ENCODE measurements around the gene CNOT6. TPM values are rescaled to one million over a fixed set of nuclear protein-coding genes. Genes with fewer than 3 reads are reported as not detected.
A peak's percentile ranks its signal among the peaks of the same experiment; 100 is the strongest.

Gene CNOT6
- total RNA-seq, 4 donors from 2014 or later: 15.8 to 25.7 (median 24.1) TPM

DNA sequence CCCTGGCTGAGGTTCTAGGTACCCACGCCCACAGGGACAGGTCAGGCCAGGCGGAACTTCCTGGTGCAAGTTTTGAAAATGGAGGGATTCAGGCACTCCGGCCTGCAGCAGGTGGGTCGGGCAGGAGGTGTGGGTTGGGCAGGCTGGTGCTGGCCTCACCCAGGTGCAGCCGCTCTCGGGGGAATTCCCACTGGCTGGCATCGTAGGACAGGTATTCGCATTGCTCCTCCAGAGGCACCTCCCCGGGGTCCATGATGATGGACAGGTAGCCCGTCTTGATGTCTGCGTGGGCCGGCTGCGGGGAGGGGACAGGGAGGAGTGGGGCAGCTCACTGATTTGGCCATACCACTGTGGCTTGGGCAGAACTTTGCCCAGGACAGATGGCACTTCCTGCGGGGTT, 125.8 kb downstream of the CNOT6 start:
- Histone ChIP-seq H3K36me3 (no peaks in the 10 kb centered on the region), H3K9me3 (no peaks in the 10 kb centered on the region), H3K27ac (no peak overlapping the region), H3K4me1 (peaks cover 0 to 12% (median 0%) of the 10 kb centered on the region in 3 donors), H3K4me3 (no peak overlapping the region), H3K27me3 (peaks cover 47% of the 10 kb centered on the region)
- no peak for TF ChIP-seq POLR2AphosphoS5 (IDR thresholded peaks at IDR 0.05)
- no peak for ATAC-seq
- 90% methylated on average over 2 of the region's 14 CpGs; no CpG with 5 or more reads in 1 of the 2 donors for WGBS, 2 donors (ENCODE audit: low coverage in 1 of 2)

DNA sequence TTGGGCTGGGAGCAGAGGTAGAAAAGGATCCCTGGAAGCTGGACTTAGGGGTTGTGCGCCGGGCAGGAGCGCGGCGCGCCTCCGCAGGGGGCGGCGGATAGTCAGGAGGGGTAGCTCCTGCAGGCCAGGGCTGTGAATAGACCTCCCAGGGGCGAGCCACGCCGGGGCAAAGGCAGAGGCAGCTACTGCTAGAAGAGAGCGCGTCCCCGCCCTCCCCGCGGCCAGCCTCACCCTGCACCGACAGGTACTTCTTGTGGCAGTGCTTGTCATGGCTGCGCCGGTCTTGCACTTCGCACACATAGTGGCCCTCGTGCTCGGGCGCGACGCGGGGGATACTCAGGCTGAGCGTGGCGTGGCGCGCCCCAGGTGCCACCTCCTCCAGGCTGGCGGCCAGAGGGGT, 127.1 kb downstream of the CNOT6 start:
- Histone ChIP-seq H3K4me3 (no peak overlapping the region), H3K27ac (no peak overlapping the region), H3K36me3 (no peaks in the 10 kb centered on the region), H3K9me3 (no peaks in the 10 kb centered on the region), H3K4me1 (peaks cover 0 to 12% (median 0%) of the 10 kb centered on the region in 3 donors), H3K27me3 (peaks cover 46% of the 10 kb centered on the region)
- ATAC-seq: no peak
- whole genome bisulfite sequencing, 2 donors (ENCODE audit: low coverage in 1 of 2): no CpG with 5 or more reads among the region's 32 CpGs
- TF ChIP-seq, protein P1, sequence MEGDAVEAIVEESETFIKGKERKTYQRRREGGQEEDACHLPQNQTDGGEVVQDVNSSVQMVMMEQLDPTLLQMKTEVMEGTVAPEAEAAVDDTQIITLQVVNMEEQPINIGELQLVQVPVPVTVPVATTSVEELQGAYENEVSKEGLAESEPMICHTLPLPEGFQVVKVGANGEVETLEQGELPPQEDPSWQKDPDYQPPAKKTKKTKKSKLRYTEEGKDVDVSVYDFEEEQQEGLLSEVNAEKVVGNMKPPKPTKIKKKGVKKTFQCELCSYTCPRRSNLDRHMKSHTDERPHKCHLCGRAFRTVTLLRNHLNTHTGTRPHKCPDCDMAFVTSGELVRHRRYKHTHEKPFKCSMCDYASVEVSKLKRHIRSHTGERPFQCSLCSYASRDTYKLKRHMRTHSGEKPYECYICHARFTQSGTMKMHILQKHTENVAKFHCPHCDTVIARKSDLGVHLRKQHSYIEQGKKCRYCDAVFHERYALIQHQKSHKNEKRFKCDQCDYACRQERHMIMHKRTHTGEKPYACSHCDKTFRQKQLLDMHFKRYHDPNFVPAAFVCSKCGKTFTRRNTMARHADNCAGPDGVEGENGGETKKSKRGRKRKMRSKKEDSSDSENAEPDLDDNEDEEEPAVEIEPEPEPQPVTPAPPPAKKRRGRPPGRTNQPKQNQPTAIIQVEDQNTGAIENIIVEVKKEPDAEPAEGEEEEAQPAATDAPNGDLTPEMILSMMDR (IDR thresholded peaks at IDR 0.05): no peak
- TF ChIP-seq POLR2A (IDR thresholded peaks at IDR 0.05) (no peak), EP300 (IDR thresholded peaks at IDR 0.05) (no peak), POLR2AphosphoS5 (IDR thresholded peaks at IDR 0.05) (no peak)

DNA sequence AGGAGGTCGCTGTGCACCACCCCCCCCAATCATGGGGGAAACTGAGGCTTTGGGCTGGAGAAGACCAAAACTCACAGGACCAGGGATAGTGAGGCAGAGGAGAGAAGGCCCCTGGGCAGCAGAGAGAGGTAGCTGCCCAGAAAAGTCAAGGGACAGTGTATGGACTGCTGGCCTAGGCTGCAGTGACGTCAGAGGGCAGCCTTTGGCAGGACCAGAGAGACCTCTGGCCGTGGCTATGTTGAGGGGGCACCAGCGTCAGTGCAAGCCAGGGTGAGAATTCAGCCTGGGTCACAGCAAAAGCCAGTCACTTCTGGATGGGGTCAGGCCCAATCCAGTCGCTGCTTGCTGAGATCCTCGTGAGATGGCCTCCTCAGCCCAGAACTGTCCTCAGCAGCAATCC, 128.7 kb downstream of the CNOT6 start:
- no peaks in the 10 kb centered on the region for H3K9me3 ChIP-seq
- no peak overlapping the region for H3K4me3 ChIP-seq
- H3K27me3 ChIP-seq: peaks cover 46% of the 10 kb centered on the region
- TF ChIP-seq POLR2AphosphoS5 (IDR thresholded peaks at IDR 0.05) (no peak), EP300 (IDR thresholded peaks at IDR 0.05) (no peak), POLR2A (IDR thresholded peaks at IDR 0.05) (no peak)
- TF ChIP-seq, protein P1 (IDR thresholded peaks at IDR 0.05): no peak
- ATAC-seq: no peak
- WGBS, 2 donors (ENCODE audit: low coverage in 1 of 2): no CpG with 5 or more reads among the region's 6 CpGs
- peaks cover 0 to 12% (median 0%) of the 10 kb centered on the region in 3 donors for H3K4me1 ChIP-seq
- H3K36me3 ChIP-seq: no peaks in the 10 kb centered on the region
- H3K27ac ChIP-seq: peak overlapping the region in 1 of 4 donors; percentile 20

DNA sequence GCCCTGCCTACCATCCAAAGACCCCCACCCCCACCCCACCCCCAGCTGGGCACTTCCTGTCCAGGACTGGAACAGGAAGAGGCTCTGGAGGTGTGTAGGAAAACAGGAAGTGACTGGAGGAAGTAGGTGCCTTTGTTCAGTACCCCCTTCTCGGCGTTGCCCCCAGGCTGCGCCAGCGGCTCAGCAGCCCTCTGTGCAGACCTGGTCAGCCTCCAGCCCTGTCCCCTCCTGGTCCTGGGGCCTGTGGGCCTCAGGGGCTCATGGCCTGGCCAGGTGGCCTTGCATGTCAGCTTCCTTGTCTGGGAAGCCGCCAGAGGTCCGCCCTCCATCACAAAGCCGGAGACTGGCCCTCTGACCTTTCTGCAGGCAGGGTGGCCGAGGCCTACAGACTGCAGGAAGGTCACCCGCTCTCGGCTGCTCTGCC, 129.2 kb downstream of the CNOT6 start:
- peak; percentile 28 for ATAC-seq
- H3K27ac ChIP-seq: peak overlapping the region in 1 of 4 donors; percentile 20
- H3K4me3 ChIP-seq: no peak overlapping the region

DNA sequence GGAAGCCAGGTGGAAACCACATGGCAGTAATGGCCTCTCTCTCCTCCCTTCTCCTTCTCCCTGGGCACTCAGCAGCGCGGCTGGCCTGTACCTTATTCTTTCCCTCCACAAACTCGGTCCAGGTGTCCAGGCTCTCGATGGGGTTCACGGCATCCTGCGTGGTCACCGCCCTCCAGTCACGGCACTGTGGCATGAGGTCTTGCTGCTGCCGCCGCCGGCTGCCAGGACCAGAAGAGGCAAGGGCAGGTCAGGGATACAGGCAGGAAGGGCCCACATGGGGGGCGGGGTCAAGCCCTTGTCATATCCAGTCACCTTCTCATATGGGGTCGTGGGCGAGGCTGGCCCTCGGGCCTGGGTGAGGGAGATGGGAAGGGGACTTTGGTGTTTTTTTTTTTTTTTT, 129.7 kb downstream of the CNOT6 start:
- ATAC-seq: no peak
- H3K27me3 ChIP-seq: peaks cover 39% of the 10 kb centered on the region
- H3K4me1 ChIP-seq: peaks cover 0 to 7% (median 0%) of the 10 kb centered on the region in 3 donors
- 100% methylated on average over 2 of the region's 15 CpGs; no CpG with 5 or more reads in 1 of the 2 donors for WGBS, 2 donors (ENCODE audit: low coverage in 1 of 2)
- TF ChIP-seq POLR2A (IDR thresholded peaks at IDR 0.05) (no peak), EP300 (IDR thresholded peaks at IDR 0.05) (no peak), POLR2AphosphoS5 (IDR thresholded peaks at IDR 0.05) (no peak)
- TF ChIP-seq, protein P1 (IDR thresholded peaks at IDR 0.05): no peak
- no peak overlapping the region for H3K4me3 ChIP-seq
- H3K27ac ChIP-seq: peak overlapping the region in 1 of 4 donors; percentile 20
- H3K9me3 ChIP-seq: no peaks in the 10 kb centered on the region
- H3K36me3 ChIP-seq: no peaks in the 10 kb centered on the region

More for the DNA sequence above, 129.2 kb downstream of the CNOT6 start:
- TF ChIP-seq POLR2A (IDR thresholded peaks at IDR 0.05) (no peak), POLR2AphosphoS5 (IDR thresholded peaks at IDR 0.05) (no peak), EP300 (IDR thresholded peaks at IDR 0.05) (no peak)
- TF ChIP-seq, protein P1 (IDR thresholded peaks at IDR 0.05): no peak
- Histone ChIP-seq H3K36me3 (no peaks in the 10 kb centered on the region), H3K27me3 (peaks cover 43% of the 10 kb centered on the region), H3K4me1 (peaks cover 0 to 11% (median 0%) of the 10 kb centered on the region in 3 donors), H3K9me3 (no peaks in the 10 kb centered on the region)
- 65 to 81% methylated on average over 4 to 6 of the region's 10 CpGs for WGBS, 2 donors (ENCODE audit: low coverage in 1 of 2)
